GM12878 (cell line): Measurements from ENCODE around the gene ELL2. TPM values are rescaled to one million over a fixed set of nuclear protein-coding genes. Genes with fewer than 3 reads are reported as not detected.

ENCODE experiments used
- ATAC-seq: fragments of 200-7000 bp; cut with Tn5 transposase; 3 replicates; pipeline ENCODE4 v1.9.1; 2020; ENCODE audit warnings: mild to moderate bottlenecking, moderate library complexity
- BruUV-seq: library from RNA; stranded (reverse); fragments of 400-500 nt; replicated peaks from 2 replicates; lab custom pipeline; 2021; lab: Mats Ljungman, UMichigan
- CTCF ChIA-PET: fragments of 300-600 bp; sonication (Branson Sonifier 250); formaldehyde crosslinking; extraction: SDS; loops from one replicate; lab custom pipeline; 2021; ENCODE audit warnings: inconsistent platforms; lab: Yijun Ruan, JAX
- POLR2A ChIA-PET: fragments of 350-600 bp; formaldehyde crosslinking; extraction: SDS; loops from one replicate; lab custom pipeline; 2021; ENCODE audit warnings: inconsistent platforms; lab: Charles Lee
- RAD21 ChIA-PET: fragments of 300-600 bp; sonication (Branson Sonifier 250); formaldehyde crosslinking; loops from one replicate; lab custom pipeline; 2023; ENCODE audit warnings: antibody characterized with exemption; ENCODE audit not compliant: unreplicated experiment; lab: Charles Lee
- SMC1A ChIA-PET: fragments of 300-600 bp; sonication (Branson Sonifier 250); formaldehyde crosslinking; loops from one replicate; lab custom pipeline; 2023; ENCODE audit not compliant: unreplicated experiment, uncharacterized antibody; lab: Charles Lee
- DNase-seq: peaks from one replicate; pipeline ENCODE4 v3.0.0-alpha.2; 2011; ENCODE audit warnings: low read depth, low spot score
- FAIRE-seq: peaks from 3 replicates; lab custom pipeline; 2011; peaks lifted over from hg19 to GRCh38; lab: Jason Lieb, UNC
- H2AFZ ChIP-seq: 2 replicates; pipeline ENCODE4 v1.6.0; 2011; ENCODE audit warnings: low read depth, low read length, control low read depth; ENCODE audit not compliant: control insufficient read depth
- H3K27ac ChIP-seq: 2 replicates; pipeline ENCODE4 v1.5.1; 2011; ENCODE audit warnings: control low read depth; ENCODE audit not compliant: control insufficient read depth, insufficient read depth
- H3K27me3 ChIP-seq, 2 experiments: replicated peaks in 1 of 2; 2 replicates each; pipeline versions ENCODE4 v1.6.0 to v1.6.1; 2011; ENCODE audit warnings: low read length in 1 of 2; ENCODE audit not compliant: control insufficient read depth in 2 of 2, insufficient read depth in 2 of 2
- H3K36me3 ChIP-seq, 2 experiments: 2 replicates each; pipeline ENCODE4 v1.5.1; 2011; ENCODE audit warnings: low read length in 1 of 2; ENCODE audit not compliant: control insufficient read depth in 2 of 2, insufficient read depth in 2 of 2
- H3K4me1 ChIP-seq: 2 replicates; pipeline ENCODE4 v1.6.1; 2011; ENCODE audit warnings: mild to moderate bottlenecking, low read length, moderate library complexity, mixed read lengths; ENCODE audit not compliant: control insufficient read depth, insufficient read depth
- H3K4me2 ChIP-seq: 2 replicates; pipeline ENCODE4 v1.6.0; 2011; ENCODE audit warnings: control low read depth; ENCODE audit not compliant: control insufficient read depth, insufficient read depth
- H3K4me3 ChIP-seq: fragments of 200-600 bp; sonication (generic); 2 replicates; pipeline ENCODE4 v1.5.1; 2016
- H3K79me2 ChIP-seq: 2 replicates; pipeline ENCODE4 v1.6.0; 2011; ENCODE audit warnings: low read length; ENCODE audit not compliant: control insufficient read depth, insufficient read depth
- H3K9ac ChIP-seq: 2 replicates; pipeline ENCODE4 v1.8.0; 2011; ENCODE audit warnings: low read length, control low read depth, mixed read lengths; ENCODE audit not compliant: control insufficient read depth, insufficient read depth
- H3K9me3 ChIP-seq: replicated peaks from 3 replicates; pipeline ENCODE4 v1.5.1; 2011; ENCODE audit warnings: mild to moderate bottlenecking, low read length; ENCODE audit not compliant: control insufficient read depth, insufficient read depth
- H4K20me1 ChIP-seq: 2 replicates; pipeline ENCODE4 v1.6.0; 2011; ENCODE audit not compliant: control insufficient read depth, insufficient read depth
- BACH1 ChIP-seq: fragments of 450-650 bp; IDR thresholded peaks from 2 replicates; pipeline ENCODE4 v1.6.1; 2017; ENCODE audit warnings: mild to moderate bottlenecking, borderline replicate concordance
- CBX3 ChIP-seq: fragments of 200-600 bp; sonication (generic); IDR thresholded peaks from 2 replicates; pipeline ENCODE4 v1.6.1; 2016; ENCODE audit warnings: low read depth, borderline replicate concordance
- EED ChIP-seq: sonication (generic); IDR thresholded peaks from 2 replicates; pipeline ENCODE4 v1.6.1; 2016; ENCODE audit warnings: antibody characterized with exemption, low read depth
- FOXK2 ChIP-seq: fragments of 450-650 bp; IDR thresholded peaks from 2 replicates; pipeline ENCODE4 v1.6.1; 2017; ENCODE audit warnings: mild to moderate bottlenecking, moderate library complexity
- HDAC2 ChIP-seq: fragments of 200-600 bp; sonication (generic); IDR thresholded peaks from 2 replicates; pipeline ENCODE4 v1.6.1; 2017
- JUNB ChIP-seq: IDR thresholded peaks from 2 replicates; pipeline ENCODE4 v1.6.1; 2016; ENCODE audit warnings: antibody characterized with exemption, mild to moderate bottlenecking
- KAT2A ChIP-seq: conservative IDR thresholded peaks from 2 replicates; pipeline ENCODE4 v1.6.1; 2011; ENCODE audit warnings: low read depth, low read length; ENCODE audit not compliant: control insufficient read depth
- MEF2B ChIP-seq: fragments of 450-650 bp; IDR thresholded peaks from 2 replicates; pipeline ENCODE4 v1.6.1; 2018; ENCODE audit warnings: mild to moderate bottlenecking, moderate library complexity; ENCODE audit not compliant: partially characterized antibody, poor library complexity, severe bottlenecking
- NFXL1 ChIP-seq: fragments of 450-650 bp; IDR thresholded peaks from 2 replicates; pipeline ENCODE4 v1.6.1; 2017; ENCODE audit warnings: antibody characterized with exemption, mild to moderate bottlenecking, borderline replicate concordance
- NFYA ChIP-seq: IDR thresholded peaks from 2 replicates; pipeline ENCODE4 v1.6.1; 2011; ENCODE audit warnings: low read depth, mild to moderate bottlenecking, low read length, improper control_type of control experiment, borderline replicate concordance
- POLR2A ChIP-seq: IDR thresholded peaks from 2 replicates; pipeline ENCODE4 v1.6.1; 2011; ENCODE audit warnings: low read depth, mild to moderate bottlenecking, low read length
- POLR2AphosphoS5 ChIP-seq: IDR thresholded peaks from 2 replicates; pipeline ENCODE4 v1.6.1; 2011; ENCODE audit warnings: mild to moderate bottlenecking, low read length, inconsistent platforms
- SREBF1 ChIP-seq: IDR thresholded peaks from 2 replicates; pipeline ENCODE4 v1.6.1; 2012; ENCODE audit warnings: mild to moderate bottlenecking, low read length
- SRF ChIP-seq, 2 experiments: IDR thresholded peaks; 2 replicates each; pipeline ENCODE4 v1.6.1; 2011; ENCODE audit warnings: low read depth in 2 of 2, low read length in 2 of 2, mild to moderate bottlenecking in 1 of 2, moderate library complexity in 1 of 2
- STAT1 ChIP-seq: fragments of 450-650 bp; conservative IDR thresholded peaks from 2 replicates; pipeline ENCODE4 v1.6.1; 2014; ENCODE audit warnings: antibody characterized with exemption, mild to moderate bottlenecking
- ZNF274 ChIP-seq: IDR thresholded peaks from one replicate; pipeline ENCODE4 v1.8.0; 2011; ENCODE audit not compliant: insufficient read length, insufficient read depth
- ZNF622 ChIP-seq: fragments of 450-650 bp; IDR thresholded peaks from 2 replicates; pipeline ENCODE4 v1.6.1; 2017; ENCODE audit warnings: mild to moderate bottlenecking, inconsistent platforms
- WGBS: methylation state at CpG from one replicate; pipeline ENCODE4 v1.1.6; 2016; ENCODE audit warnings: low lambda C conversion rate; ENCODE audit not compliant: insufficient replicate concordance, insufficient coverage; ENCODE audit errors: missing lambda C conversion rate; 5-methylcytosine and 5-hydroxymethylcytosine counted together
- in situ Hi-C: fragments of 300-500 bp; cut with MboI; formaldehyde crosslinking; loops from 9 replicates; pipeline ENCODE4 v1.14.3; 2018; ENCODE audit warnings: mixed read lengths
- intact Hi-C: fragments of 100-400 bp; cut with micrococcal nuclease; formaldehyde crosslinking; loops from one replicate; pipeline ENCODE4 v1.14.2; 2022; ENCODE audit not compliant: unreplicated experiment
- polyA plus RNA-seq, 11 experiments: library from polyadenylated mRNA; depleted of rRNA in 4 of 11; unstranded in 6 of 11; stranded (reverse) in 5 of 11; fragments of >200 nt; fragmentation: Nextera tagmentation in 4 of 11; fragmentation: Illumina TruSeq in 1 of 11; extraction: Ambion mirVana in 4 of 11; extraction: Trizol in 1 of 11; gene quantifications; 1 replicate in 1 of 11; 2 replicates in 10 of 11; pipeline versions ENCODE4 v1.2.1 to v1.2.3, GENCODE V29; 2011 to 2016; ENCODE audit warnings: inconsistent platforms in 2 of 11, missing spikeins in 2 of 11, low read depth in 1 of 11
- total RNA-seq, 4 experiments: library from RNA; depleted of rRNA in 3 of 4; stranded (reverse); fragments of >200 nt in 3 of 4; fragmentation: Illumina TruSeq in 1 of 4; extraction: Trizol in 1 of 4; gene quantifications; 2 replicates each; pipeline versions ENCODE4 v1.2.1 to v1.2.3, GENCODE V29; 2013 to 2021
- TF ChIP-seq, protein P1 (sequence below): fragments of 450-650 bp; IDR thresholded peaks from 2 replicates; pipeline ENCODE4 v1.6.1; 2017; ENCODE audit warnings: antibody characterized with exemption, mild to moderate bottlenecking, moderate library complexity
- TF ChIP-seq, protein P2 (sequence below): fragments of 450-650 bp; conservative IDR thresholded peaks from 2 replicates; pipeline ENCODE4 v1.6.1; 2017; ENCODE audit warnings: mild to moderate bottlenecking, moderate library complexity
- TF ChIP-seq, protein P3 (sequence below): fragments of 450-650 bp; IDR thresholded peaks from 2 replicates; pipeline ENCODE4 v1.6.1; 2016; ENCODE audit warnings: mild to moderate bottlenecking

The ELL2 gene
- total and polyA plus RNA-seq, 10 of the 15 experiments (the other 5 are each of a cell fraction or from before 2014, with no cell fraction given): 24.2 to 91.4 (median 57.4) TPM

DNA sequence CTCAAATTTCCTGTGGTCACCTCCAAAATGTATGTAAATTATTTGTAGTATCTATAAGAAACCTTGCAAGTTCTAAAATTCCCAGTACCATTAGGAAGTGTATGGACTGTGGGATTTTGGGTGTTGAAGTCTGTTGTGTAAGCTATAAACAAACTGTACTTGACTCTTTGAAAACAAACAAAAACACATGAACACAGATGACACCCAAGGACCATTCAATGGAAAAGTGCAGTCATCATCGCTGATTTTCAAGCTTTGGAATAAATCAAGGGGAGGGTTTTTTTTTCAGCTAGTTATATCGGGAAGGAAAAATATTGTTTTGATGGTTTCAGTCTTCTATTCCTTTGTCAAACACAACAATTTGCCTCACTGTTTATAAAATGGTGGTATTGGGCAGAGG, 49.6 kb downstream of the ELL2 start:
- ChIA-PET RAD21 (interaction anchor here (1.3 to 2.2 kb wide), 2 partner anchors 20 to 47 kb away, joined by 4 to 6 read pairs; no protein-coding TSS in a partner anchor), SMC1A (interaction anchor here (0.7 to 3.2 kb wide), 6 partner anchors 9 to 46 kb away, joined by 3 to 23 read pairs (median 4); no protein-coding TSS in a partner anchor), CTCF (interaction anchor here (1.0 to 1.4 kb wide), 2 partner anchors 11 to 48 kb away, joined by 3 read pairs; no protein-coding TSS in a partner anchor), POLR2A (interaction anchor here (1.5 to 2.4 kb wide), 2 partner anchors 13 to 42 kb away, joined by 8 to 14 read pairs; no protein-coding TSS in a partner anchor)
- in situ Hi-C loops: no loop called here
- H3K9me3 ChIP-seq: no peaks in the 10 kb centered on the region; the same call in 2 of the 3 replicates
- H3K4me1 ChIP-seq: peaks cover 23% of the 10 kb centered on the region
- peaks cover 11% of the 10 kb centered on the region for H3K79me2 ChIP-seq
- no peak overlapping the region for H3K4me3 ChIP-seq
- TF ChIP-seq JUNB (no peak), SREBF1 (no peak), CBX3 (no peak), POLR2A (no peak), POLR2AphosphoS5 (no peak), ZNF622 (no peak), NFXL1 (no peak), HDAC2 (no peak), SRF (IDR thresholded peaks at IDR 0.05; ENCODE audit: low read depth in 2 of 2, low read length in 2 of 2) (no peak), ZNF274 (no peak), EED (no peak), FOXK2 (no peak), STAT1 (no peak), NFYA (no peak), MEF2B (no peak), KAT2A (no peak), BACH1 (no peak)
- TF ChIP-seq, protein P1, sequence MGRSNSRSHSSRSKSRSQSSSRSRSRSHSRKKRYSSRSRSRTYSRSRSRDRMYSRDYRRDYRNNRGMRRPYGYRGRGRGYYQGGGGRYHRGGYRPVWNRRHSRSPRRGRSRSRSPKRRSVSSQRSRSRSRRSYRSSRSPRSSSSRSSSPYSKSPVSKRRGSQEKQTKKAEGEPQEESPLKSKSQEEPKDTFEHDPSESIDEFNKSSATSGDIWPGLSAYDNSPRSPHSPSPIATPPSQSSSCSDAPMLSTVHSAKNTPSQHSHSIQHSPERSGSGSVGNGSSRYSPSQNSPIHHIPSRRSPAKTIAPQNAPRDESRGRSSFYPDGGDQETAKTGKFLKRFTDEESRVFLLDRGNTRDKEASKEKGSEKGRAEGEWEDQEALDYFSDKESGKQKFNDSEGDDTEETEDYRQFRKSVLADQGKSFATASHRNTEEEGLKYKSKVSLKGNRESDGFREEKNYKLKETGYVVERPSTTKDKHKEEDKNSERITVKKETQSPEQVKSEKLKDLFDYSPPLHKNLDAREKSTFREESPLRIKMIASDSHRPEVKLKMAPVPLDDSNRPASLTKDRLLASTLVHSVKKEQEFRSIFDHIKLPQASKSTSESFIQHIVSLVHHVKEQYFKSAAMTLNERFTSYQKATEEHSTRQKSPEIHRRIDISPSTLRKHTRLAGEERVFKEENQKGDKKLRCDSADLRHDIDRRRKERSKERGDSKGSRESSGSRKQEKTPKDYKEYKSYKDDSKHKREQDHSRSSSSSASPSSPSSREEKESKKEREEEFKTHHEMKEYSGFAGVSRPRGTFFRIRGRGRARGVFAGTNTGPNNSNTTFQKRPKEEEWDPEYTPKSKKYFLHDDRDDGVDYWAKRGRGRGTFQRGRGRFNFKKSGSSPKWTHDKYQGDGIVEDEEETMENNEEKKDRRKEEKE: no peak
- TF ChIP-seq, protein P2, sequence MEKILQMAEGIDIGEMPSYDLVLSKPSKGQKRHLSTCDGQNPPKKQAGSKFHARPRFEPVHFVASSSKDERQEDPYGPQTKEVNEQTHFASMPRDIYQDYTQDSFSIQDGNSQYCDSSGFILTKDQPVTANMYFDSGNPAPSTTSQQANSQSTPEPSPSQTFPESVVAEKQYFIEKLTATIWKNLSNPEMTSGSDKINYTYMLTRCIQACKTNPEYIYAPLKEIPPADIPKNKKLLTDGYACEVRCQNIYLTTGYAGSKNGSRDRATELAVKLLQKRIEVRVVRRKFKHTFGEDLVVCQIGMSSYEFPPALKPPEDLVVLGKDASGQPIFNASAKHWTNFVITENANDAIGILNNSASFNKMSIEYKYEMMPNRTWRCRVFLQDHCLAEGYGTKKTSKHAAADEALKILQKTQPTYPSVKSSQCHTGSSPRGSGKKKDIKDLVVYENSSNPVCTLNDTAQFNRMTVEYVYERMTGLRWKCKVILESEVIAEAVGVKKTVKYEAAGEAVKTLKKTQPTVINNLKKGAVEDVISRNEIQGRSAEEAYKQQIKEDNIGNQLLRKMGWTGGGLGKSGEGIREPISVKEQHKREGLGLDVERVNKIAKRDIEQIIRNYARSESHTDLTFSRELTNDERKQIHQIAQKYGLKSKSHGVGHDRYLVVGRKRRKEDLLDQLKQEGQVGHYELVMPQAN: no peak
- TF ChIP-seq, protein P3, sequence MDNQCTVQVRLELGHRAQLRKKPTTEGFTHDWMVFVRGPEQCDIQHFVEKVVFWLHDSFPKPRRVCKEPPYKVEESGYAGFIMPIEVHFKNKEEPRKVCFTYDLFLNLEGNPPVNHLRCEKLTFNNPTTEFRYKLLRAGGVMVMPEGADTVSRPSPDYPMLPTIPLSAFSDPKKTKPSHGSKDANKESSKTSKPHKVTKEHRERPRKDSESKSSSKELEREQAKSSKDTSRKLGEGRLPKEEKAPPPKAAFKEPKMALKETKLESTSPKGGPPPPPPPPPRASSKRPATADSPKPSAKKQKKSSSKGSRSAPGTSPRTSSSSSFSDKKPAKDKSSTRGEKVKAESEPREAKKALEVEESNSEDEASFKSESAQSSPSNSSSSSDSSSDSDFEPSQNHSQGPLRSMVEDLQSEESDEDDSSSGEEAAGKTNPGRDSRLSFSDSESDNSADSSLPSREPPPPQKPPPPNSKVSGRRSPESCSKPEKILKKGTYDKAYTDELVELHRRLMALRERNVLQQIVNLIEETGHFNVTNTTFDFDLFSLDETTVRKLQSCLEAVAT: no peak
- peaks cover 0 to 12% of the 10 kb centered on the region in 2 experiments; a peak in 3 of 4 replicates for H3K36me3 ChIP-seq
- H3K27ac ChIP-seq: no peak overlapping the region
- ATAC-seq: no peak
- FAIRE-seq: no peak
- H3K27me3 ChIP-seq: no peaks in the 10 kb centered on the region
- no peak overlapping the region for H2AFZ ChIP-seq
- H3K4me2 ChIP-seq: no peak overlapping the region
- BruUV-seq: no TSS peak
- DNase-seq: no peak
- 97% methylated on average over 2 of the region's 2 CpGs for WGBS
- intact Hi-C loops: no loop called here
- no peaks in the 10 kb centered on the region for H4K20me1 ChIP-seq
- H3K9ac ChIP-seq: no peak overlapping the region
